Endothelial cell of umbilical vein (primary cell): ENCODE results near the gene TMEM138. TPM values are rescaled to one million over a fixed set of nuclear protein-coding genes. Genes with fewer than 3 reads are reported as not detected.
A peak's percentile ranks its signal among the peaks of the same experiment; 100 is the strongest.

ENCODE experiments used
- BruUV-seq: library from RNA; stranded (reverse); fragments of 400-500 nt; replicated peaks from 2 replicates; lab custom pipeline; 2021; lab: Mats Ljungman, UMichigan
- CTCF ChIA-PET: fragments of 300-600, 350-600 bp; sonication (Branson Sonifier 250); formaldehyde crosslinking; loops from one replicate; lab custom pipeline; 2021; ENCODE audit warnings: antibody characterized with exemption, inconsistent platforms; lab: Charles Lee
- POLR2A ChIA-PET: fragments of 300-600, 350-600 bp; sonication (Branson Sonifier 250); formaldehyde crosslinking; loops from one replicate; lab custom pipeline; 2021; ENCODE audit warnings: antibody characterized with exemption, inconsistent platforms; lab: Charles Lee
- DNase-seq: peaks from one replicate; pipeline ENCODE4 v3.0.0-alpha.2; 2011; ENCODE audit warnings: low read depth, low spot score
- FAIRE-seq: peaks from 2 replicates; lab custom pipeline; 2011; peaks lifted over from hg19 to GRCh38; lab: Jason Lieb, UNC
- H2AFZ ChIP-seq: 2 replicates; pipeline ENCODE4 v1.6.0; 2012; ENCODE audit warnings: low read depth, low read length, control low read depth, inconsistent platforms
- H3K27ac ChIP-seq: 2 replicates; pipeline ENCODE4 v1.5.1; 2011; ENCODE audit warnings: low read depth, mild to moderate bottlenecking, control low read depth, low read length, moderate library complexity; ENCODE audit not compliant: insufficient read depth
- H3K27me3 ChIP-seq, 2 experiments: 2 replicates each; pipeline versions ENCODE4 v1.6.0 to v1.6.1; 2011; ENCODE audit warnings: low read length in 2 of 2, mixed read lengths in 1 of 2; ENCODE audit not compliant: control insufficient read depth in 2 of 2, insufficient read depth in 2 of 2
- H3K36me3 ChIP-seq, 2 experiments: 2 replicates in 1 of 2; 3 replicates in 1 of 2; pipeline ENCODE4 v1.5.1; 2011; ENCODE audit warnings: low read length in 2 of 2, mild to moderate bottlenecking in 1 of 2, moderate library complexity in 1 of 2; ENCODE audit not compliant: control insufficient read depth in 2 of 2, insufficient read depth in 2 of 2; ENCODE audit errors: extremely low read depth in 1 of 2
- H3K4me1 ChIP-seq: 3 replicates; pipeline ENCODE4 v1.5.1; 2011; ENCODE audit warnings: mild to moderate bottlenecking, low read length; ENCODE audit not compliant: control insufficient read depth, insufficient read depth; ENCODE audit errors: extremely low read depth
- H3K4me2 ChIP-seq: 2 replicates; pipeline ENCODE4 v1.6.1; 2011; ENCODE audit warnings: low read length, control low read depth, mixed read lengths; ENCODE audit not compliant: insufficient read depth
- H3K4me3 ChIP-seq, 3 experiments: fragments of 200-600 bp in 1 of 3; sonication (generic), shearing (Covaris generic) in 1 of 3; replicated peaks in 1 of 3; 2 replicates each; pipeline ENCODE4 v1.5.1; 2011 to 2016; ENCODE audit warnings: control low read depth in 3 of 3, low read length in 3 of 3, mild to moderate bottlenecking in 2 of 3, inconsistent platforms in 1 of 3, low read depth in 1 of 3, moderate library complexity in 1 of 3; ENCODE audit not compliant: insufficient read depth in 1 of 3
- H3K79me2 ChIP-seq: 2 replicates; pipeline ENCODE4 v1.6.0; 2012; ENCODE audit warnings: low read length, inconsistent platforms; ENCODE audit not compliant: control insufficient read depth, insufficient read depth
- H3K9ac ChIP-seq: replicated peaks from 2 replicates; pipeline ENCODE3; 2011; ENCODE audit warnings: low read length, control low read depth; ENCODE audit not compliant: insufficient read depth; ENCODE audit errors: extremely low read depth
- H3K9me1 ChIP-seq: replicated peaks from 3 replicates; pipeline ENCODE4 v1.6.0; 2011; ENCODE audit warnings: mild to moderate bottlenecking, low read length; ENCODE audit not compliant: control insufficient read depth, insufficient read depth; ENCODE audit errors: extremely low read depth
- H3K9me3 ChIP-seq: replicated peaks from 2 replicates; pipeline ENCODE4 v1.5.1; 2012; ENCODE audit warnings: low read length, inconsistent platforms; ENCODE audit not compliant: control insufficient read depth, insufficient read depth
- H4K20me1 ChIP-seq: replicated peaks from 2 replicates; pipeline ENCODE3; 2011; ENCODE audit warnings: mild to moderate bottlenecking, low read length; ENCODE audit not compliant: control insufficient read depth, insufficient read depth; ENCODE audit errors: extremely low read depth
- CTCF ChIP-seq, 2 donors: IDR thresholded peaks; 1 replicate in 1 of 2; 2 replicates in 1 of 2; pipeline ENCODE4 v1.5.1; 2011; ENCODE audit warnings: low read length in 2 of 2, mild to moderate bottlenecking in 2 of 2, moderate library complexity in 2 of 2, control low read depth in 1 of 2, inconsistent platforms in 1 of 2, low read depth in 1 of 2; ENCODE audit not compliant: insufficient read depth in 1 of 2; ENCODE audit errors: extremely low read depth in 1 of 2
- EZH2 ChIP-seq: IDR thresholded peaks from 2 replicates; pipeline ENCODE4 v1.6.1; 2012; ENCODE audit warnings: borderline replicate concordance, low read depth, mild to moderate bottlenecking, moderate library complexity, low read length, inconsistent platforms; ENCODE audit not compliant: severe bottlenecking
- dilution Hi-C: fragments of 300-500 bp; cut with MboI; formaldehyde crosslinking; loops from one replicate; pipeline ENCODE4 v1.15.0; 2019; ENCODE audit warnings: low sequenced_read_pairs; ENCODE audit not compliant: extremely low pct_ligation_motif_present
- intact Hi-C: fragments of 100-400 bp; cut with micrococcal nuclease; formaldehyde crosslinking; loops from one replicate; pipeline ENCODE4 v1.10.0; 2022
- polyA plus RNA-seq, 4 experiments: library from polyadenylated mRNA; depleted of rRNA in 3 of 4; stranded (reverse) in 3 of 4; unstranded in 1 of 4; fragments of >200 nt; gene quantifications; 2 replicates each; pipeline versions ENCODE4 v1.2.1 to v1.2.3, GENCODE V29; 2011 to 2012; ENCODE audit warnings: missing spikeins in 1 of 4
- total RNA-seq: library from RNA; stranded (reverse); gene quantifications from 2 replicates; pipeline ENCODE4 v1.2.3, GENCODE V29; 2021

TMEM138 gene
- total and polyA plus RNA-seq, 2 donors (not counting 3 experiments of a cell fraction or from before 2014, with no cell fraction given), result 37.9 to 60.0 TPM

- peaks cover 0 to 2% of the 10 kb centered on the region in 2 experiments for H3K36me3 ChIP-seq
- H3K9me3 ChIP-seq, result no peaks in the 10 kb centered on the region
- peaks cover 16% of the 10 kb centered on the region for H3K79me2 ChIP-seq
- peak overlapping the region; percentile 46 for H2AFZ ChIP-seq
- ChIA-PET CTCF (interaction anchor here (0.6 to 8.0 kb wide), 23 partner anchors 9 to 297 kb away, joined by 3 to 345 read pairs (median 9); partner anchors contain the start of genes CYB561A3, TMEM138 and TMEM216), POLR2A (interaction anchor here (1.2 to 1.7 kb wide), 2 partner anchors 26 to 49 kb away, joined by 6 to 11 read pairs; partner anchors contain the start of genes CYB561A3 and TMEM138)
- FAIRE-seq (peak; percentile 89), DNase-seq (peak; percentile 76)
- no peak overlapping the region for H3K9ac ChIP-seq
- no peak overlapping the region for H3K27ac ChIP-seq
- intact Hi-C loops, result loop anchor here (1.0 to 10.0 kb wide), 3 partner anchors 49 to 82 kb away; partner anchors contain the start of gene TMEM216
- no peak overlapping the region for H3K4me2 ChIP-seq
- no peaks in the 10 kb centered on the region for H4K20me1 ChIP-seq
- peak; percentile 94 to 99 for TF ChIP-seq CTCF (IDR thresholded peaks at IDR 0.05; ENCODE audit: extremely low read depth in 1 of 2, insufficient read depth in 1 of 2, low read depth in 1 of 2, low read length in 2 of 2)
- TF ChIP-seq EZH2, result no peak
- no peaks in the 10 kb centered on the region for H3K27me3 ChIP-seq
- no peak overlapping the region for H3K4me3 ChIP-seq
- peaks cover 9% of the 10 kb centered on the region for H3K4me1 ChIP-seq
- dilution Hi-C loops, result no loop called here
- H3K9me1 ChIP-seq, result no peaks in the 10 kb centered on the region
- no TSS peak for BruUV-seq
Observed at GRCh38 chr11:61336171-61336935, 25.8 kb upstream of the TMEM138 start.
